Neural crest cell (in vitro differentiated cells): ENCODE measurements around the gene DLG4. TPM values are rescaled to one million over a fixed set of nuclear protein-coding genes. Genes with fewer than 3 reads are reported as not detected.
"Not testable (repeated sequence)": the region's sequence is repeated elsewhere in the genome, so short reads cannot be mapped to it uniquely, and the experiment has no call there.

ENCODE experiments used
- DNase-seq: peaks from one replicate; pipeline ENCODE4 v3.0.0; 2021; ENCODE audit warnings: low read depth, mixed read lengths, low spot score
- H3K27ac Mint-ChIP-seq: one replicate; pipeline ENCODE4 v1.8.0; 2021; ENCODE audit warnings: mild to moderate bottlenecking, mixed read lengths; ENCODE audit not compliant: unreplicated experiment
- H3K27me3 Mint-ChIP-seq: 2 replicates; pipeline ENCODE4 v1.8.0; 2021; ENCODE audit warnings: low read depth, mild to moderate bottlenecking, mixed read lengths
- H3K36me3 Mint-ChIP-seq: 2 replicates; pipeline ENCODE4 v1.8.0; 2021; ENCODE audit warnings: low read depth, mild to moderate bottlenecking, mixed read lengths
- H3K4me1 Mint-ChIP-seq: 2 replicates; pipeline ENCODE4 v1.8.0; 2021; ENCODE audit warnings: mixed read lengths
- H3K4me3 Mint-ChIP-seq: one replicate; pipeline ENCODE4 v1.8.0; 2021; ENCODE audit warnings: mild to moderate bottlenecking, mixed read lengths
- H3K9me3 Mint-ChIP-seq: 2 replicates; pipeline ENCODE4 v1.8.0; 2021; ENCODE audit warnings: mixed read lengths
- CTCF ChIP-seq: fragments of 200-600 bp; sonication (generic); conservative IDR thresholded peaks from 2 replicates; pipeline ENCODE4 v1.5.0; 2021; ENCODE audit warnings: antibody characterized with exemption, mild to moderate bottlenecking
- total RNA-seq: library from RNA; stranded (reverse); gene quantifications from 2 replicates; pipeline ENCODE4 v1.2.1, GENCODE V29; 2021

The DLG4 gene
- total RNA-seq, 1 donor from 2014 or later, result 51.4 TPM

GRCh38 chr17:7167832-7168231 is 51.8 kb downstream of the DLG4 start:
- H3K27ac Mint-ChIP-seq, result no peak overlapping the region
- no peaks in the 10 kb centered on the region for H3K4me1 Mint-ChIP-seq
- no peak overlapping the region for H3K4me3 Mint-ChIP-seq
- no peaks in the 10 kb centered on the region for H3K27me3 Mint-ChIP-seq
- TF ChIP-seq CTCF, result no peak
- H3K36me3 Mint-ChIP-seq, result peaks cover 5% of the 10 kb centered on the region
- H3K9me3 Mint-ChIP-seq, result peaks cover 4% of the 10 kb centered on the region
- DNase-seq, result no peak

GRCh38 chr17:7166873-7167272 is 52.8 kb downstream of the DLG4 start:
- Mint-ChIP-seq H3K27ac (no peak overlapping the region), H3K27me3 (no peaks in the 10 kb centered on the region), H3K4me3 (no peak overlapping the region), H3K9me3 (peaks cover 4% of the 10 kb centered on the region), H3K4me1 (no peaks in the 10 kb centered on the region), H3K36me3 (peaks cover 5% of the 10 kb centered on the region)
- TF ChIP-seq CTCF, result no peak
- DNase-seq, result no peak

GRCh38 chr17:7159571-7159970 is 60.1 kb downstream of the DLG4 start:
- H3K27ac Mint-ChIP-seq, result not testable (repeated sequence)

GRCh38 chr17:7158424-7158823 is 61.2 kb downstream of the DLG4 start:
- not testable (repeated sequence) for H3K27ac Mint-ChIP-seq, DNase-seq, H3K4me3 Mint-ChIP-seq

More at GRCh38 chr17:7159571-7159970, 60.1 kb downstream of the DLG4 start:
- H3K9me3 Mint-ChIP-seq, H3K4me1 Mint-ChIP-seq, H3K36me3 Mint-ChIP-seq, H3K27me3 Mint-ChIP-seq, DNase-seq, H3K4me3 Mint-ChIP-seq: not testable (repeated sequence)

GRCh38 chr17:7156342-7156940 is 63.2 kb downstream of the DLG4 start:
- Mint-ChIP-seq H3K4me1 (peaks cover 4% of the 10 kb centered on the region), H3K27ac (no peak overlapping the region), H3K36me3 (no peaks in the 10 kb centered on the region), H3K4me3 (no peak overlapping the region), H3K27me3 (peaks cover 13% of the 10 kb centered on the region), H3K9me3 (peaks cover 3% of the 10 kb centered on the region)
- DNase-seq, result no peak
- no peak for TF ChIP-seq CTCF

More at GRCh38 chr17:7158424-7158823, 61.2 kb downstream of the DLG4 start:
- H3K4me1 Mint-ChIP-seq, H3K9me3 Mint-ChIP-seq, H3K27me3 Mint-ChIP-seq, H3K36me3 Mint-ChIP-seq: not testable (repeated sequence)

GRCh38 chr17:7147772-7148171 is 71.9 kb downstream of the DLG4 start:
- peaks cover 20% of the 10 kb centered on the region for H3K4me1 Mint-ChIP-seq
- no peak overlapping the region for H3K27ac Mint-ChIP-seq
- no peaks in the 10 kb centered on the region for H3K9me3 Mint-ChIP-seq

More at GRCh38 chr17:7147772-7148171, 71.9 kb downstream of the DLG4 start:
- no peak overlapping the region for H3K4me3 Mint-ChIP-seq
- peaks cover 35% of the 10 kb centered on the region for H3K27me3 Mint-ChIP-seq
- no peak for TF ChIP-seq CTCF
- no peaks in the 10 kb centered on the region for H3K36me3 Mint-ChIP-seq
- DNase-seq, result no peak
